Vagina (tissue), 2 donors: ENCODE measurements around the gene TTL. TPM values are rescaled to one million over a fixed set of nuclear protein-coding genes. Genes with fewer than 3 reads are reported as not detected.
"Not testable (repeated sequence)": the region's sequence is repeated elsewhere in the genome, so short reads cannot be mapped to it uniquely, and the experiment has no call there.

ENCODE experiments used
- DNase-seq, 2 donors: peaks; one replicate each; pipeline ENCODE4 v3.0.0-alpha.2; 2017; ENCODE audit errors: extremely low spot score in 2 of 2
- H3K27ac ChIP-seq: fragments of 200-600 bp; sonication (generic); one replicate; pipeline ENCODE4 v1.5.1; 2019
- H3K27me3 ChIP-seq: fragments of 200-600 bp; sonication (generic); one replicate; pipeline ENCODE4 v1.5.1; 2019
- H3K36me3 ChIP-seq, 2 donors: fragments of 200-600 bp; sonication (generic); one replicate each; pipeline ENCODE4 v1.5.1; 2017 to 2019
- H3K4me1 ChIP-seq: fragments of 200-600 bp; sonication (generic); one replicate; pipeline ENCODE4 v1.5.1; 2019
- H3K4me3 ChIP-seq, 2 donors: fragments of 200-600 bp; sonication (generic); 1 replicate in 1 of 2; 2 replicates in 1 of 2; pipeline ENCODE4 v1.5.1; 2016 to 2019
- H3K9me3 ChIP-seq: fragments of 200-600 bp; sonication (generic); one replicate; pipeline ENCODE4 v1.5.1; 2019
- POLR2A ChIP-seq, 2 donors: fragments of 450-650 bp; IDR thresholded peaks; one replicate each; pipeline ENCODE4 v1.6.1; 2017; ENCODE audit warnings: antibody characterized with exemption in 2 of 2, mild to moderate bottlenecking in 2 of 2, moderate library complexity in 2 of 2
- POLR2AphosphoS5 ChIP-seq, 2 donors: sonication (generic); formaldehyde crosslinking; IDR thresholded peaks; one replicate each; pipeline ENCODE4 v1.9.0; 2017; ENCODE audit warnings: antibody characterized with exemption in 2 of 2, mild to moderate bottlenecking in 2 of 2, low read depth in 1 of 2; ENCODE audit not compliant: insufficient read depth in 1 of 2
- intact Hi-C: fragments of 100-400 bp; cut with DNase I; formaldehyde crosslinking; loops from one replicate; pipeline ENCODE4 v1.15.1; 2023
- total RNA-seq: library from RNA; depleted of rRNA; stranded (reverse); fragments of >200 nt; gene quantifications from one replicate; pipeline ENCODE4 v1.2.3, GENCODE V29; 2016
- TF ChIP-seq, protein P1 (sequence below), 3 experiments: fragments of 450-650 bp in 2 of 3; fragments of 200-600 bp in 1 of 3; sonication (generic) in 1 of 3; IDR thresholded peaks; one replicate each; pipeline ENCODE4 v1.5.1; 2017 to 2019; ENCODE audit warnings: antibody characterized with exemption in 3 of 3, mild to moderate bottlenecking in 2 of 3, moderate library complexity in 2 of 3

TTL gene
- total RNA-seq, 1 donor from 2014 or later, result 11.0 TPM

DNA sequence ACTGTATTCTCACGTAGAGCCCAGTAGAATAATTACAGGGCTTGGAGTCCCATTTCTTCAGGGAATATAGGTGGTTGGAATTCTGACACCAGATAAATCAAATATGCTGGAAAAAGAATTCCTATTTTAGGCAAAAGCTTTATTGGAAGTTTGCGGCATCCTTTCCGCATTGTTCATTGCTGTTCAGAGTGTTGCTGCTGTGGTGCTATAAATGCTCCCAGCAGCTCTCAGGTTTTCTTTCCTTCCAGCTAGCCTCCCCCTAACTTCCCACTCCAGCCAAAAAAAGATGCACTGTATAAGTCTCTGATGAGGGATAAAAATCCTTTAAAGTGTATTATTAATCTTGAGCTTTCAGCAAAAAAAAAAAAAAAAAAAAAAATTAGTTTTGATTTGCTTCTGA lies 34.8 kb downstream of the TTL start:
- no peaks in the 10 kb centered on the region for H3K27me3 ChIP-seq
- H3K4me3 ChIP-seq, result no peak overlapping the region
- no peaks in the 10 kb centered on the region for H3K9me3 ChIP-seq
- peaks cover 0 to 12% of the 10 kb centered on the region in 2 donors for H3K36me3 ChIP-seq
- no peak for DNase-seq
- H3K4me1 ChIP-seq, result no peaks in the 10 kb centered on the region
- intact Hi-C loops, result no loop called here
- H3K27ac ChIP-seq, result no peak overlapping the region
- TF ChIP-seq POLR2AphosphoS5 (IDR thresholded peaks at IDR 0.05; ENCODE audit: insufficient read depth in 1 of 2, low read depth in 1 of 2), result no peak
- TF ChIP-seq, protein P1, sequence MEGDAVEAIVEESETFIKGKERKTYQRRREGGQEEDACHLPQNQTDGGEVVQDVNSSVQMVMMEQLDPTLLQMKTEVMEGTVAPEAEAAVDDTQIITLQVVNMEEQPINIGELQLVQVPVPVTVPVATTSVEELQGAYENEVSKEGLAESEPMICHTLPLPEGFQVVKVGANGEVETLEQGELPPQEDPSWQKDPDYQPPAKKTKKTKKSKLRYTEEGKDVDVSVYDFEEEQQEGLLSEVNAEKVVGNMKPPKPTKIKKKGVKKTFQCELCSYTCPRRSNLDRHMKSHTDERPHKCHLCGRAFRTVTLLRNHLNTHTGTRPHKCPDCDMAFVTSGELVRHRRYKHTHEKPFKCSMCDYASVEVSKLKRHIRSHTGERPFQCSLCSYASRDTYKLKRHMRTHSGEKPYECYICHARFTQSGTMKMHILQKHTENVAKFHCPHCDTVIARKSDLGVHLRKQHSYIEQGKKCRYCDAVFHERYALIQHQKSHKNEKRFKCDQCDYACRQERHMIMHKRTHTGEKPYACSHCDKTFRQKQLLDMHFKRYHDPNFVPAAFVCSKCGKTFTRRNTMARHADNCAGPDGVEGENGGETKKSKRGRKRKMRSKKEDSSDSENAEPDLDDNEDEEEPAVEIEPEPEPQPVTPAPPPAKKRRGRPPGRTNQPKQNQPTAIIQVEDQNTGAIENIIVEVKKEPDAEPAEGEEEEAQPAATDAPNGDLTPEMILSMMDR (IDR thresholded peaks at IDR 0.05), result no peak
- TF ChIP-seq POLR2A (IDR thresholded peaks at IDR 0.05), result no peak

DNA sequence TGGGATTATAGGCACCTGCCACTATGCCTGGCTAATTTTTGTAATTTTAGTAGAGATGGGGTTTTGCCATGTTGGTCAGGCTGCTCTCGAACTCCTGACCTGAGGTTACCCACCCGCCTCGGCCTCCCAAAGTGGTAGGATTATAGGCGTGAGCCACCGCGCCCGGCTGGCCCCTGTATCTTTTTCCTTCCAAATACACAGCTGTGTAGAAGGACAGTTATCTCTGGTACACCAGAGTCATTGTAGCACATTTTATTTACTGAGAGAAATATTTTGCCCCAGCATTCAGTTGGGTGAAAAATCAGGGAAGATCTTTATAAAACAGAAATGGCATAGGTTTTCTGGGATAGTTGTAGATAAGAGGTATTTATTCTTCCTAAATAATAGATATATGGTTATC lies 36.9 kb downstream of the TTL start:
- Histone ChIP-seq H3K36me3 (peaks cover 0 to 23% of the 10 kb centered on the region in 2 donors), H3K9me3 (no peaks in the 10 kb centered on the region), H3K4me1 (no peaks in the 10 kb centered on the region), H3K27me3 (no peaks in the 10 kb centered on the region), H3K4me3 (no peak overlapping the region), H3K27ac (no peak overlapping the region)
- no peak for DNase-seq
- TF ChIP-seq POLR2AphosphoS5 (IDR thresholded peaks at IDR 0.05; ENCODE audit: insufficient read depth in 1 of 2, low read depth in 1 of 2) (no peak), POLR2A (IDR thresholded peaks at IDR 0.05) (no peak)
- TF ChIP-seq, protein P1 (IDR thresholded peaks at IDR 0.05), result no peak
- intact Hi-C loops, result no loop called here

DNA sequence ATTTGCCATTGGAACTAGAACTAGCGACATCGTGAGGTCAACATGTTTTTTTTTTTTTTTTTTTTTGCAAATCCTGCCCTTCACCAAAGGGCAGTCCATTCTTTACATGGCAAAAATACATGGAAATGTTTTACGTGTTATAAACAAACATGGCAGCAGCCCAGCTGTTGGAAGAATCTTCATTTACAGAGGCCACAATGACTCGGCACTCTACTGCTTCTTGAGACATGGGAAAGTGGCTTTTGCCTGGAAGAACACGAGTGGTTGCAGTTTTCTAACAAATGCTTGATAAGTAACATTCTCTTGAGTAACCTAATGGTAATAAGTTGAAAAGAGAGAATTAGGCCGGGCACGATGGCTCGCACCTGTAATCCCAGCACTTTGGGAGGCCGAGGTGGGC lies 37.5 kb downstream of the TTL start:
- intact Hi-C loops, result no loop called here

DNA sequence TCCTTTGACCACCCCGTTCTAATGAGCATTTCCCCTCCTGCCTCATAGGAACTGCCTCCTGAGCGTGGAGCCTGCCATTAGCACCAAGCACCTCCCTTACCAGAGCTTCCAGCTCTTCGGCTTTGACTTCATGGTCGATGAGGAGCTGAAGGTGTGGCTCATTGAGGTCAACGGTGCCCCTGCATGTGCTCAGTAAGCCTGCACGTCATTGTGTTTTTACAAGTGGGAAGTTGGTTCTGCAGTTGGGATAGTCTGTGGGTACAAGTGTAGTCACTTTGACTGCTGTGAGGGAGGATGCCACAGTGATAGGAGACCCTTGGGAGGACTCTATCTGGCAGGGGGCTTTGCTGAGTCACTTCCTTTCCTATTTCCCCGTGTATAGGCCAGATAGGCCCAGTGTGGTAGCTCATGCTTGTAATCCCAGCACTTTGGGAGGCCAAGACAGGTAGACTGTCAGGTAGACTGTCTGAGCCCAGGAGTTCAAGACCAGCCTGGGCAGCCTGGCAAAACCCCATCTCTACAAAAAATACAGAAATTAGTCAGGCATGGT lies 38.4 kb downstream of the TTL start:
- intact Hi-C loops, result no loop called here
- no peak overlapping the region for H3K27ac ChIP-seq
- H3K4me1 ChIP-seq, result no peaks in the 10 kb centered on the region
- no peak for TF ChIP-seq POLR2A (IDR thresholded peaks at IDR 0.05)
- TF ChIP-seq POLR2AphosphoS5 (IDR thresholded peaks at IDR 0.05; ENCODE audit: insufficient read depth in 1 of 2, low read depth in 1 of 2), result no peak
- TF ChIP-seq, protein P1 (IDR thresholded peaks at IDR 0.05), result no peak
- no peaks in the 10 kb centered on the region for H3K9me3 ChIP-seq
- no peaks in the 10 kb centered on the region for H3K27me3 ChIP-seq
- peaks cover 0 to 19% of the 10 kb centered on the region in 2 donors for H3K36me3 ChIP-seq
- no peak for DNase-seq
- H3K4me3 ChIP-seq, result no peak overlapping the region

More for the DNA sequence above, 37.5 kb downstream of the TTL start:
- H3K4me1 ChIP-seq, result no peaks in the 10 kb centered on the region
- H3K27me3 ChIP-seq, result no peaks in the 10 kb centered on the region
- DNase-seq, result no peak
- H3K4me3 ChIP-seq, result no peak overlapping the region
- H3K27ac ChIP-seq, result no peak overlapping the region
- H3K36me3 ChIP-seq, result peaks cover 0 to 19% of the 10 kb centered on the region in 2 donors
- H3K9me3 ChIP-seq, result no peaks in the 10 kb centered on the region
- TF ChIP-seq POLR2AphosphoS5 (IDR thresholded peaks at IDR 0.05; ENCODE audit: insufficient read depth in 1 of 2, low read depth in 1 of 2) (no peak), POLR2A (IDR thresholded peaks at IDR 0.05) (no peak)
- TF ChIP-seq, protein P1 (IDR thresholded peaks at IDR 0.05), result no peak

DNA sequence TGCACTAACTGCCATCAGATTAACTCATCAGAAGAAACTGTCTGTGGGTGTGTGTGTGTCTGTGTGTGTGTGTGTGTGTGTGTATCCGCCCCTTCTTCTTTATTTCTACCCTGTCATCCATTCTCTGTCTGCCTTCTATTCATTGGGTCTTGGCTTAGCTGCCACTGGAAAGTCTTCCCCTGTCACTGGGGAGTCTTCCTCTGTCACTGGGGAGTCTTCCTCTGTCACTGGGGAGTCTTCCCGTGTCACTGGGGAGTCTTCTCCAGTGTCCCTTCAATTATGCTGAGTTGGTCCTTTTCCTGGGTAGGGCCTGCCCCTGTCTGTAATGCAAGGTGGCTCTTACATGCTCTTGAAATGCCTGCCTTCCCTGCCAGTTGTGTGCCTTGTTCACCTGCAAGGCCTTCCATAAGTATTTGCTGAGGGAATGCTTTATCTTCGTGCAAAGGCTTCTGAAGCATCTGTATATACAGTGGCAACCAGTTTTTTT lies 41.4 kb downstream of the TTL start:
- intact Hi-C loops, result no loop called here
- TF ChIP-seq POLR2A (IDR thresholded peaks at IDR 0.05) (no peak), POLR2AphosphoS5 (IDR thresholded peaks at IDR 0.05; ENCODE audit: insufficient read depth in 1 of 2, low read depth in 1 of 2) (no peak)
- TF ChIP-seq, protein P1 (IDR thresholded peaks at IDR 0.05), result no peak
- no peak overlapping the region for H3K4me3 ChIP-seq
- no peaks in the 10 kb centered on the region for H3K27me3 ChIP-seq
- peaks cover 0 to 19% of the 10 kb centered on the region in 2 donors for H3K36me3 ChIP-seq
- H3K9me3 ChIP-seq, result no peaks in the 10 kb centered on the region
- no peaks in the 10 kb centered on the region for H3K4me1 ChIP-seq
- DNase-seq, result no peak
- no peak overlapping the region for H3K27ac ChIP-seq

DNA sequence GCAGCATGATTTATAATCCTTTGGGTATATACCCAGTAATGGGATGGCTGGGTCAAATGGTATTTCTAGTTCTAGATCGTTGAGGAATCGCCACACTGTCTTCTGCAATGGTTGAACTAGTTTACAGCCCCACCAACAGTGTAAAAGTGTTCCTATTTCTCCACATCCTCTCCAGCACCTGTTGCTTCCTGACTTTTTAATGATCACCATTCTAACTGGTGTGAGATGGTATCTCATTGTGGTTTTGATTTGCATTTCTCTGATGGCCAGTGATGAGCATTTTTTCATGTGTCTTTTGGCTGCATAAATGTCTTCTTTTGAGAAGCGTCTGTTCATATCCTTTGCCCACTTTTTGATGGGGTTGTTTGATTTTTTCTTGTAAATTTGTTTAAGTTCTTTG lies 42.3 kb downstream of the TTL start:
- DNase-seq, H3K4me1 ChIP-seq, H3K9me3 ChIP-seq, H3K27ac ChIP-seq, intact Hi-C loops, H3K27me3 ChIP-seq, H3K4me3 ChIP-seq: not testable (repeated sequence)
- H3K36me3 ChIP-seq, result peaks cover 0 to 28% of the 10 kb centered on the region in 2 donors
